Brain microvascular endothelial cell (primary cell): ENCODE results near the gene STK39.

Experiments
- DNase-seq: peaks from one replicate; pipeline ENCODE4 v3.0.0-alpha.2; 2020
- H3K27ac ChIP-seq: fragments of 250-450 bp; sonication (Bioruptor Pico); 2 replicates; pipeline ENCODE4 v1.5.1; 2020; ENCODE audit warnings: mild to moderate bottlenecking, moderate library complexity
- H3K27me3 ChIP-seq: fragments of 250-450 bp; sonication (Bioruptor Pico); replicated peaks from 2 replicates; pipeline ENCODE4 v1.5.1; 2020; ENCODE audit warnings: mild to moderate bottlenecking
- H3K36me3 ChIP-seq: fragments of 250-450 bp; sonication (Bioruptor Pico); replicated peaks from 2 replicates; pipeline ENCODE4 v1.5.1; 2020; ENCODE audit warnings: mild to moderate bottlenecking
- H3K4me3 ChIP-seq: 2 replicates; pipeline ENCODE4 v1.5.1; 2011; ENCODE audit warnings: low read depth, mild to moderate bottlenecking, control low read depth, low read length, moderate library complexity
- CTCF ChIP-seq: IDR thresholded peaks from 2 replicates; pipeline ENCODE4 v1.5.1; 2011; ENCODE audit warnings: low read depth, mild to moderate bottlenecking, moderate library complexity, low read length, control low read depth, inconsistent platforms; ENCODE audit errors: missing control alignments
- in situ Hi-C: cut with HindIII; loops from 2 replicates; pipeline ENCODE4 v1.10.0; 2017; ENCODE audit warnings: low sequenced_read_pairs, low pct_ligation_motif_present

The STK39 gene

DNA sequence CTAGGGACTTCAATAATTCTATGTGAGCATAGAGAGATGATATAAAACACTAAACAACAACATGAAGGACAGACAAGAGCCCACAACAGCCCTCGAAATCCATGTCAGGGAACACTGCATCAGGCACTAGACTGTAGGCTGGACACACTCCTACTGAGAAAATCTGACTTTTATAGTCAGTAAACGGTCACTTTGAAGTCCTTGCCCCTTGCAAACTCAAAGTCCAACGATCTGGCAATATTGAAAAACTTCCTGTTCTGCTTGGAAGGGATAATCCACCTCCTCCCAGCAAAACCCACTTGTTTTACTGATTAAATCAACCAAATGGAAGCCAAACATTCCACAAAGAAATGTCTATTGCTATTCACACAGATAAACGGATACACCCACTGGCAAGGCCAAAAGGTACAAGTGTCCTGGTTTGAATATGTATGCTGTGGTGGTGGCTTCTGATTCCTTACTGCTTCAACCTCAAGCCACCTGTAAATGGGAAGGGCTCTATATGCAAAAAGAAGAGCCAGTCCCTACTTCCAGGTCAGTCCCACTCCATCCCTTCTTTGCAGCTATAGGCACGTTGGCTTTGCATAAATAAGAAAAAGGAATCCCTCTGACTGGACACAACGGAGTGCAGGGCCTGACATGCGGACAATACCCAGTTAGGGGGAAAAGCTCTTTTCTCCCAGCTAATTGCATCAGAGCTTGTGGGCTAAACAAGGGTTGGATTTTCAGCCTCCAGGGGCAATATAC lies 56.6 kb downstream of the STK39 start:
- no peak overlapping the region for H3K27ac ChIP-seq
- no peak for TF ChIP-seq CTCF
- H3K4me3 ChIP-seq, result no peak overlapping the region
- no peaks in the 10 kb centered on the region for H3K27me3 ChIP-seq
- DNase-seq, result no peak
- no peaks in the 10 kb centered on the region for H3K36me3 ChIP-seq
- in situ Hi-C loops, result no loop called here

- in situ Hi-C loops, result no loop called here
- Histone ChIP-seq H3K36me3 (no peaks in the 10 kb centered on the region), H3K4me3 (no peak overlapping the region), H3K27ac (no peak overlapping the region), H3K27me3 (no peaks in the 10 kb centered on the region)
- DNase-seq, result peak; percentile 78
- TF ChIP-seq CTCF, result no peak
Observed at GRCh38 chr2:168189835-168190569, 57.4 kb downstream of the STK39 start.

GRCh38 chr2:168188002-168188401 lies 59.4 kb downstream of the STK39 start:
- no peak for DNase-seq
- no peaks in the 10 kb centered on the region for H3K36me3 ChIP-seq
- no peaks in the 10 kb centered on the region for H3K27me3 ChIP-seq
- H3K4me3 ChIP-seq, result no peak overlapping the region
- TF ChIP-seq CTCF, result no peak
- no peak overlapping the region for H3K27ac ChIP-seq
- in situ Hi-C loops, result no loop called here

GRCh38 chr2:168186452-168186851 lies 60.9 kb downstream of the STK39 start:
- no peak for DNase-seq
- H3K36me3 ChIP-seq, result no peaks in the 10 kb centered on the region
- H3K4me3 ChIP-seq, result no peak overlapping the region
- H3K27ac ChIP-seq, result no peak overlapping the region
- H3K27me3 ChIP-seq, result no peaks in the 10 kb centered on the region
- TF ChIP-seq CTCF, result no peak
- in situ Hi-C loops, result no loop called here

DNA sequence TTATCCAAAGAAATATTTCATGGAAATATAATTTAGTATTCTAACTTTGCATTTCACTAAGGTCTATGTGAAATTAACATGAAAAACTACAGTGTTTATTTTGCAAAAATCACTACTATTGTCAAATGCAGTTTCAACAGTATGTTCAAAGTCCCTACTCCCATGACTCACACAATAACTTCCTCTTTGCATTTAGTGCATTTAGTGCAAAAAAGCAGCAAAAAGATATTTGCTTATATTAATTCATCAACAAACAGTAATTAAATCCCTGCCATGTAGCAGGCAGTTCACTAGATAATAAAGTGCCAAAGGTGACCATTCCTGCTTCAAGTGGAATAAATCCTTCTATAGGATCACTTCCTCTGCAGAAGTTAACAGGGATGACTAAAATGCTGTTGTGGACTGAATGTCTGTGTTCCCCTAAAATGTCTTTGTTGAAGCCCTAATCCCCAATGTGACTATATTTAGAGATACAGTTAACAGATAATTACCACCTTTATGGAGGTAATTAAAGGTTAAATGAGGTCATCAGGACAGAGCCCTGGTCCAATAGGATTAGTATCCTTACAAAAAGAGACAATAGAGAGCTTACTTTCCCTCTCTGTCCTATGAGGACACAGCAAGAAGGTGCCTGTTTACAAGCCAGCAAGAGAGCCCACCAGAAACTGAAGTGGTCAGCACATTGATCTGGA lies 61.7 kb downstream of the STK39 start:
- H3K36me3 ChIP-seq, result no peaks in the 10 kb centered on the region
- no peak for DNase-seq
- H3K27ac ChIP-seq, result no peak overlapping the region
- no peak for TF ChIP-seq CTCF
- H3K4me3 ChIP-seq, result no peak overlapping the region
- H3K27me3 ChIP-seq, result no peaks in the 10 kb centered on the region
- in situ Hi-C loops, result no loop called here
